ENCODE results near the gene CDK5RAP1. TPM values are rescaled to one million over a fixed set of nuclear protein-coding genes. Genes with fewer than 3 reads are reported as not detected.
A peak's percentile ranks its signal among the peaks of the same experiment; 100 is the strongest.
"Not testable (repeated sequence)": the region's sequence is repeated elsewhere in the genome, so short reads cannot be mapped to it uniquely, and the experiment has no call there.

The CDK5RAP1 gene
- total RNA-seq, 1 donor from 2014 or later, result 18.3 TPM

- DNase-seq (ENCODE audit: missing footprints); ATAC-seq; intact Hi-C loops (cut with DNase I): not testable (repeated sequence)
Observed at GRCh38 chr20:33423875-33424274, 22.6 kb upstream of the CDK5RAP1 start.

DNA sequence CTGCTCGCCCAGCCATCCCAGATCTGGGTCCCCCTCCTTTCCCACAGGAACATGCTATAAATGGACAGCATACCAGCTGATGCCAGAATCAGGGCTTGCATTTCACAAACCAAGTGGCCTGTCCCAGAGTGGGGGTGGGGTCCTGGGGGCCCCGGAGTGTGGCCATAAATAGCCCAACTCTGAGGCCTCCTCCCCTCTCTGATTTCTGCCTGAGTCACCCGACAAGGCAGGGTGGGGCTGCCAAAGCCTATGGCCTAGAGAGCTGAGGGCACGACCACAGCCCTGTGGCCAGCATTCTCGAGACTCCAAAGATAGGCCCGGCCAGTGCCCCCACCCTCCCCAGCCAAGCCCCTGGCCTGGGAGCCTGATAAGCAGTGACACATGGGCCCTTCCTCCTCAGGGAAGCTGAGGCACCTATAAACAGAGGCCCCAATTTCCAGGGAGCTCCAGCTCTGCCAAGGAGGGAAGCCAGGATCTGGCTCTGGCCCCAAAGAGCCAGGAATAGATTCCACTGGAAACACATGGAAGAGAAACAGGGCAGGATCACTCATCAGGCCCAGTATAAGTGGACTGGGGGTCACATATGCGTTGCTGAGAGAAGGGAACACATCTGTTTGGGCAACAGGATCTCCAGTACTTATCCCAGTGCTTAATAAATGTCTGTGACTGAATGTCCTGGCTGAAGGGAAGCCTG lies 22.0 kb upstream of the CDK5RAP1 start:
- intact Hi-C loops (cut with DNase I), result no loop called here
- DNase-seq (ENCODE audit: missing footprints), result peak; percentile 82

GRCh38 chr20:33419140-33419974 lies 18.0 kb upstream of the CDK5RAP1 start:
- ATAC-seq (peak; percentile 69), DNase-seq (ENCODE audit: missing footprints) (peak; percentile 78)
- intact Hi-C loops (cut with DNase I), result loop anchor here (1.0 kb wide), 1 partner anchor 24 kb away; the partner anchor contains the start of gene SNTA1

More for the DNA sequence above, 22.0 kb upstream of the CDK5RAP1 start:
- peak; percentile 85 for ATAC-seq

DNA sequence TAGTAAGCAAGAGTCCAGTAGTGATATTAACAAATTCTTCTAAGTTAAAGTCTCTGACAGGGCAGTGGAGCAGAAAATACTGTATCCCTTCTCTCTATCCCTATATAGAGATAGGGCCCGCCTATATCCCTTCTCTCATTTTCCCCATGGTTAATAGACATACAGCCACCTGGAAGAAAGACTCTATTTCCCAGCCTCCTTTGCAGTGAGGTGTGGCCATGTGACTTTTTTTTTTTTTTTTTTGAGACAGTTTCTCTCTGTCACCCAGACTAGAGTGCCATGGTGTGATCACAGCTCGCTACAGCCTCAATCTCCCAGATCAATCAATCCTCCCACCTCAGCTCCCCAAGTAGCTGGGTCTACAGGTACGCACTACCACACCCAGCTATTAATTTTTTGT lies 16.7 kb upstream of the CDK5RAP1 start:
- ATAC-seq (no peak), DNase-seq (ENCODE audit: missing footprints) (no peak)
- intact Hi-C loops (cut with DNase I), result no loop called here

DNA sequence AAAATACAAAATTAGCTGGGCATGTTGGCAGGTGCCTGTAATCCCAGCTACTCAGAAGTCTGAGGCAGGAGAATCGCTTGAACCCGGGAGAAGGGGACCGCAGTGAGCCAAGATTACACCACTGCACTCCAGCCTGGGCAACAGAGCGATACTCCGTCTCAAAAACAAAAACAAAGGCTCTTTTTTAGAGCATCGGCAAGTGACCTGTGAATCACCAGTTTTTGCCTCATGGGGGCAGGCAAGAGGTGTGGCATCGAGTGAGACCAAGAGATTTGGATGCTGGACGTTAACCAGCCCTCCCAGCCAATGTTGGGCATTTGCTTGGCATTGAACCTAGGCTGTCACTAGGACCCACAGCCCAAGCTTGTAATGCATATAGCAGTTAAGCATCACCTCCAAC lies 14.6 kb upstream of the CDK5RAP1 start:
- no peak for DNase-seq (ENCODE audit: missing footprints)
- intact Hi-C loops (cut with DNase I), result no loop called here
- ATAC-seq, result peak; percentile 32

DNA sequence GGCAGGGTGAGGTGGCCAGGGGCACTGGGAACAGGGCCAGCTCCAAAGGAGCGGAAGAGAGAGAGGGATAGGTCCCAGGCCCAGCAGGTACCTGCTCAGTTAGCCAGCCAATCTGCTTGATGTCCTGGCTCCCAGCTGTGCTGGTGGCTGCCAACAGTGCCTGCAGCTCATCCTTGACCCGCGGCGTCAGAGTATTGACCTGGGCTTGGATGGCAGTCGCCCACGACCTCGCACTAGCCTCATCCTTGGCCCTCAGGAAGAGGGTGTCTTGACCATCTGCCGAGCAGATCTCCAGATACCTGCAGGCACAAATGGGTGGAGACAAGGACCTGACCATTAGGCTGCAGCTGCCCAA lies 11.1 kb upstream of the CDK5RAP1 start:
- intact Hi-C loops (cut with DNase I), result no loop called here
- DNase-seq (ENCODE audit: missing footprints) (no peak), ATAC-seq (no peak)

DNA sequence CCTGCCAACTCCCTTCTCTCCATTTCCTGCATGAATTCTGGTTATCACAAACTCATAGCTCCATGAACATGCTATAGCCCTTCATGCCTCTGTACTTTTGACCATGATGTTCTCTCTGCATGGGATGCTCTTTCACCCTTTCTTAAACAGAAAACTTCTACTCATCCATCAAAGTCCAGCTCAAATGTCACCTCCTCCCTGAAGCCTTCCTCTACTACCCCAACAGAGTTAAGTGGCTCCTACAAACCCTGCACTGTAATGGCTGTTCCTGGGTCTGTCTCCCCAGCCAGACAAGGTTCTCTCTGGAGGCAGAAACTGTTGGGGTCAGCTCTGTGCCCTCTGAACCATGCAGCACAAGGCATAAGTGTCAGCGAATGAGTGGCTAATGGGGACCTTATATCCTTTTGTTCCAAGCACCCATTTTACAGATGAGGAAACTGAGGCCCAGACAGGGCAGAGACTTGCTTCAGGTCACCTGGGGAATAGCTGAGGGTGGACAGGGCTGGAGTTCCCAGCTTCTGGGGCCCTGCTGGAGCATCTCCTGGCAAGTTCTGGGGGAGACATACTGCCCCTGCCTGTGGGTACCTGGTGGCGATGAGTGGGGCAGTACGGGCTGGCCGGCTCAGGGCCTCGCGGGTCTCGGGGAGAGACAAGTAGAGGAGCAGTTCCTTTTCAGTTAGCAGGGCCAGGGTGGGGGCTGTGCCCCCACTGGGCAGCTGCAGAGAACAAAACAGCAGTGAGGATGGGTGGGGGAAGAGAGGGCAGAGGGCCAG lies 10.6 kb upstream of the CDK5RAP1 start:
- no peak for DNase-seq (ENCODE audit: missing footprints)
- ATAC-seq, result no peak
- intact Hi-C loops (cut with DNase I), result no loop called here

DNA sequence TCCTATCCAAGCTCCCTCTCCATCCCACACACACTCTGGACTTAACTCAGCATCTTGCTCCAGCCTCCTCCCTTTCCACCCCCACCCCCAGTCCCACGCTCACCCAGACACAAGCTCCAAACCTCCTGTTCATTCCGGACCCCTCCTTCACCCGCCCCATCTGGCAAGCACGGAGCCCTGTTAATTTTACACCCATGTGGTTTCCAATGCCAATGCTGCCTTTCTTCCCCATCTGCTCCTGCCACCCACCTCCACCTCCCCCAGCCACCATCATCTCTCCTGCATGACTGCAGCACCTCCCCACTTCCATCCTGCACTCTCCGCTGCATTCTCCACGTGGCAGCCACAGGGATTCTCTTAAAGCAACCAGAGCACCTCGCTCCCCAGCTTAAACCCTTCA lies 9.9 kb upstream of the CDK5RAP1 start:
- DNase-seq (ENCODE audit: missing footprints), result no peak
- intact Hi-C loops (cut with DNase I), result no loop called here
- ATAC-seq, result no peak

- ATAC-seq, result no peak
- no peak for DNase-seq (ENCODE audit: missing footprints)
- intact Hi-C loops (cut with DNase I), result no loop called here
Observed at GRCh38 chr20:33410081-33410742, 8.9 kb upstream of the CDK5RAP1 start.

DNA sequence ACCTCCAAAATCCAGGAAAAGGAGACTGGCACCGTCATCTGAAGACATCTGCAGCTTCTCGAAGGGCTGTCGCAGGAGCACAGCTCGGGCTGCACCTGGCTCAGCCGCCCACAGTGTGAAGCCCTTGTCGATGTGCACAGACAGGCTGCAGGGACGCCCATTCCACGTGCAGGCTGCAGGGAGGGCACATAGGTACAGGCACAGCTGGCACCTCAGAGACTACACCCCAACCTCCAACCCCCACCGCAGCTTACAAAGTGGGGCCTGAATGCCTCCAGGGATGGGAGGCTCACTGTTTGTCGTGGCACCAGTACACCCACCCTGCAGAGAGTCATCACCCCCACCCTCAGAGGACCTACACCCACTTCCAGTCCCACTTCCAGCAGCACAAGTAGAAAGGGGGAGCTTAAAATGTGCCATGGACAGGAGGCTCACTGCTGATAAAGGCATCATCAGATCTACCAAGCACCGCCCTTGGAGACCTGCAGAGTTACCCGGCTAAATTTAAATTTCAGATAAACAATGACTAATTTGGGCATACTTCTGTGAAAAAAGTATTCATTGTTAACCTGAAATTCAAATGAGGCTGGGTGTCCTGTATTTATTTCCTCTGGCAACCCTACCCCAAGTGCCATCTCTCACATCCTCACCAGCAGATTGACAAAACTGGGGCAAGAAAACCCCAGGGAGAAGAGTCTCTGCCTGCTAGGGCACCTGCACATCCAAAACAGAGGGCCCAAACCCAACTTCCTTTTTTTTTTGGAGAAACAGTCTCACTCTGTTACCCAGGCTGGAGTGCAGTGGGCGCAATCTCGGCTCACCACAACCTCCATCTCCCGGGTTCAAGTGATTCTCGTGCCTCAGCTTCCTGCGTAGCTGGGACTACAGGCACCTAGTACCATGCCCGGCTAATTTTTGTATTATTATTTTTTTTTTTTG lies 7.7 kb upstream of the CDK5RAP1 start:
- intact Hi-C loops (cut with DNase I), result no loop called here
- no peak for ATAC-seq

GRCh38 chr20:33408313-33408712 lies 7.0 kb upstream of the CDK5RAP1 start:
- intact Hi-C loops (cut with DNase I), result no loop called here
- no peak for DNase-seq (ENCODE audit: missing footprints)
- no peak for ATAC-seq

More for the DNA sequence above, 7.7 kb upstream of the CDK5RAP1 start:
- no peak for DNase-seq (ENCODE audit: missing footprints)

GRCh38 chr20:33407796-33408195 lies 6.5 kb upstream of the CDK5RAP1 start:
- intact Hi-C loops (cut with DNase I), result no loop called here
- DNase-seq (ENCODE audit: missing footprints), result no peak
- ATAC-seq, result no peak

DNA sequence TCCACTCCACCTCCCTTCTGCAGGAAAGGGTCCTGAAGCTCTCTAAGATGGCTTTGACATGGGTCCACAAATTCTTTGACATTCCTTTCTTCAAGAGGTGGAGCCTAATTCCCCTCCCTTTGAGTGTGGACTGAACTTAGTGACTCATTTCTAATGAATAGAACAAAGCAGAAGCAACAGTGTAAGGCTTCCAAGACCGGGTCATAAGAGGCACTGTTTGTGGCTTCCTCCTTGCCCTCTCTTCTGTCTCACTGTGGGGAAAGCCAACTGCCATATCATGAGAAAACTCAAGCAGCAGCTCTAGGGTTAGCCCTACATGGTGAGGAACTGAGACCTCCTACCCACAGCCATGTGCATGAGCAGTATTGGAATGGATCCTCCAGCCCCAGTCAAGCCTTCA lies 5.9 kb upstream of the CDK5RAP1 start:
- no peak for ATAC-seq
- no peak for DNase-seq (ENCODE audit: missing footprints)
- intact Hi-C loops (cut with DNase I), result no loop called here

GRCh38 chr20:33404281-33404680 lies 3.0 kb upstream of the CDK5RAP1 start:
- DNase-seq (ENCODE audit: missing footprints) (no peak), ATAC-seq (no peak)
- intact Hi-C loops (cut with DNase I), result loop anchor here (5.0 kb wide), 1 partner anchor 268 kb away; the partner anchor contains the start of gene NECAB3

GRCh38 chr20:33401921-33402369 lies 626 bp upstream of the CDK5RAP1 start:
- intact Hi-C loops (cut with DNase I), result loop anchor here (5.0 kb wide), 1 partner anchor 270 kb away; the partner anchor contains the start of gene NECAB3
- ATAC-seq (no peak), DNase-seq (ENCODE audit: missing footprints) (no peak)

DNA sequence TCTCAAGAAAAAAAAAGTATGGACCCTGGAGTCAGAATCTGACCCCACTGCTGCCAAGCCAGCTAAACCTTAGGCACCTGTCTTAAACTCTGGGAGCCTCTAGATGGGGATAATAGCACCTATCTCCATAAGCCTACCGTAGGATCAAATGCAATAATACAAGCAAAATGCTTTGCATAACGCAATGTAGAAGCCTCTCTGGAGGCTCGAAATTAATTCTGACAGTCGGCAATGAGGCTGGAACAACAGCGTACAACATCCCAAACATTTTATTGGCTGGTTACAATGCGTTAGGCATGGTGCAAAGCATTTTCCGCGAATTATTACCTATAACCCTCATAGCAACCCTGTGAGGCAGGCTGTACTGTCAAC lies 521 bp downstream of the CDK5RAP1 start:
- ATAC-seq (peak; percentile 27), DNase-seq (ENCODE audit: missing footprints) (no peak)
- intact Hi-C loops (cut with DNase I), result loop anchor here (5.0 kb wide), 1 partner anchor 272 kb away; the partner anchor contains the start of gene NECAB3

- ATAC-seq, result no peak
- DNase-seq (ENCODE audit: missing footprints), result no peak
- intact Hi-C loops (cut with DNase I), result loop anchor here (5.0 kb wide), 1 partner anchor 272 kb away; the partner anchor contains the start of gene NECAB3
Observed at GRCh38 chr20:33399924-33400323, 1.4 kb downstream of the CDK5RAP1 start.

DNA sequence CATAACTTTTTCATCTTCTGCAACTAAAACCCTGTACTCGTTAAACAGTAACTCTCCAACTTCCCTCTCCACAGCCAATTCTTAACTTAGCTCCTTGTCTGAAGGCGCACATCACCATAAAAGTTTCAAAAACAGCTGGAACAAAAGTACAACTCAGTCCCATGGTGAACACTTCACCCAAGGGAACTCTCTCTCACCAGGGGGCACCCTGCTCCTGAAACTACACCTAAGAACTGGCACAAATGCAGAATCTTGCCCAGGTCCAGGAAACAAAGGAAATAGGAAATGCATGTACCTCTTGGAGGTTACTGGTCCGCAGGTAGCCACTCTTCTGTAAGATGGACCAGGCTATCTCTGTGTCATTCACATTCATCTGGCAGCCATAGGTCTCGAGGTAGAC lies 6.6 kb downstream of the CDK5RAP1 start:
- ATAC-seq, result no peak
- no peak for DNase-seq (ENCODE audit: missing footprints)
- intact Hi-C loops (cut with DNase I), result no loop called here

All from Right ventricle myocardium inferior (tissue), 1 donor.